ENCODE data around the gene CASZ1. TPM values are rescaled to one million over a fixed set of nuclear protein-coding genes. Genes with fewer than 3 reads are reported as not detected.
A peak's percentile ranks its signal among the peaks of the same experiment; 100 is the strongest.

The CASZ1 gene
- total RNA-seq, 4 donors from 2014 or later: 106 to 229 (median 160) TPM

DNA sequence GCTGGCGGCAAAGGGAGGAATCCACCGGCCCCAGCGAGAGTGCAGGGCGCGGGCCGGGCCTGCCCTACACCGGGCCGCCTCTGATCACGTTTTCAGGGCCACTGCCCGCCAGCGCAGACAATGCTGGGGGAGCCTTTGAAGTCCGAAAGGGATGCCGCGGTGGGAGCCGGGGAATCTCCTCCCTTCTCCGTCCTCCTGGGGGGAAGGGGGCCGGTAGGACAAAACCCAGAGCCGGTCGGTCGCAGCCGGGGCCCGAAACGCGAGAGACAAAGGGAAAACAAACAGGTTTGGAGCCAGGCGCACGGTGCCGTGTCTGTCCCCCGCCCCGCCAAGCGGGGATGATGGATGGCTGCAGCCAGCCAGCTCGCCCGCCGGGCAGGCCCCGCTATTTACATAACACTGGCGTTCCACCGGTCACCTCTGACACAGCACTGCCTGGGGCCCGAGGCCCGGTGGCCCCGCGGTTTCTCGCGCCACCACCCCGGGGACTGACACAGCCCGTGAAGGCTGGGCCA lies 92.0 kb downstream of the CASZ1 start:
- Histone ChIP-seq H3K4me3 (no peak overlapping the region), H3K27me3 (peaks cover 7% of the 10 kb centered on the region), H3K9me3 (no peaks in the 10 kb centered on the region), H3K36me3 (peaks cover 12% of the 10 kb centered on the region), H3K4me1 (peaks cover 18% of the 10 kb centered on the region), H3K27ac (no peak overlapping the region)
- TF ChIP-seq POLR2AphosphoS5 (IDR thresholded peaks at IDR 0.05) (no peak), CTCF (IDR thresholded peaks at IDR 0.05) (no peak), EP300 (IDR thresholded peaks at IDR 0.05) (no peak), POLR2A (IDR thresholded peaks at IDR 0.05) (no peak)
- no peak for DNase-seq (ENCODE audit: low spot score in 2 of 2)
- 77% methylated on average over 41 of the region's 44 CpGs for WGBS

DNA sequence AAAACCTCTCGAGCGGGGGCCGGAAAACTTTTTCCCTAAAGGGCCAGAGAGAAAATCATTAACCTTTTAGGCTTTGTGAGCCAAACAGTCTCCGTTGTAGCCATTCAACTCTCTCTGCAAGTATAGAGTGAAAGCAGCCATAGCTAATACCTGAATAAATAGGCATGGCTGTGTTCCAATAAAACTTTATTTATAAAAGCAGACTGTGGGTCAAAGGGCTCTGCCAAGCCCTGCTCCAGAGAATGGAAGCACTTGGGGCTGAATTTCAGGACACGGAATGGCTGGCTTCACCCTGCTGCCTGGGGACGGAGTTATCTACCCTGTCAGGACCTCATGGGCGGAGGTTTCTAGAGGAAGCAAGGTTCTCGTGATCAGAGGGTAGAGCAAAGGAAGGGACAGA lies 92.7 kb downstream of the CASZ1 start:
- DNase-seq (ENCODE audit: low spot score in 2 of 2): no peak
- no peak for TF ChIP-seq CTCF (IDR thresholded peaks at IDR 0.05)
- no peak for TF ChIP-seq POLR2AphosphoS5 (IDR thresholded peaks at IDR 0.05)
- no peak for TF ChIP-seq EP300 (IDR thresholded peaks at IDR 0.05)
- no peak for TF ChIP-seq POLR2A (IDR thresholded peaks at IDR 0.05)
- Histone ChIP-seq H3K36me3 (peaks cover 12% of the 10 kb centered on the region), H3K4me3 (no peak overlapping the region), H3K9me3 (no peaks in the 10 kb centered on the region), H3K27me3 (peaks cover 7% of the 10 kb centered on the region), H3K4me1 (peaks cover 21% of the 10 kb centered on the region), H3K27ac (no peak overlapping the region)
- WGBS: 85% methylated on average over 8 of the region's 8 CpGs

DNA sequence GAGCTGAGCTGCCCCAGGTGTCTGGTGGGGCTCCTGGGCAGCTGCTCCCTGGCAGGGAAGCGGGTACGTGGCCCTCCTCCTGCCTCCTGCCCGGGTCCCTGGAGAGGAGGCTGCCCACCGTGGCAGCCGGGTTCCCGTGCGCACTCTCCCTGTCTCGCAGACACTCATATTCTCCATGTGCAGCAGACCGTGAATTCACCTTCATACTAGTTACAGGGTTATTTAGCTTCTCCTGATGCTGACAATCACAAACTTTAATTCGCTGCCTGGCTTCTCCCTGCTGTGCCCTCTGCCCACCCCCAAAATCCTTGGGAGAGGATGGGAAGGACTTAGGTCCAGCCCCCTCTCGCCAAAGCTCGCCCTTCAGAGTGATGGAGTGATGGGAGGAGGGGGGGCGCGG lies 95.3 kb downstream of the CASZ1 start:
- no peak overlapping the region for H3K4me3 ChIP-seq
- TF ChIP-seq CTCF (IDR thresholded peaks at IDR 0.05) (no peak), POLR2AphosphoS5 (IDR thresholded peaks at IDR 0.05) (no peak), POLR2A (IDR thresholded peaks at IDR 0.05) (no peak), EP300 (IDR thresholded peaks at IDR 0.05) (no peak)
- H3K4me1 ChIP-seq: peaks cover 45% of the 10 kb centered on the region
- peaks cover 12% of the 10 kb centered on the region for H3K36me3 ChIP-seq
- peak overlapping the region; percentile 92 for H3K27ac ChIP-seq
- no peak for DNase-seq (ENCODE audit: low spot score in 2 of 2)
- 92% methylated on average over 14 of the region's 14 CpGs for WGBS
- peaks cover 3% of the 10 kb centered on the region for H3K27me3 ChIP-seq
- no peaks in the 10 kb centered on the region for H3K9me3 ChIP-seq

GRCh38 chr1:10699470-10699835 lies 97.0 kb downstream of the CASZ1 start:
- no peak for TF ChIP-seq POLR2AphosphoS5 (IDR thresholded peaks at IDR 0.05)
- TF ChIP-seq CTCF (IDR thresholded peaks at IDR 0.05): no peak
- no peak for TF ChIP-seq POLR2A (IDR thresholded peaks at IDR 0.05)
- TF ChIP-seq EP300 (IDR thresholded peaks at IDR 0.05): no peak
- H3K27me3 ChIP-seq: no peaks in the 10 kb centered on the region
- peak overlapping the region; percentile 92 for H3K27ac ChIP-seq
- H3K4me3 ChIP-seq: peak overlapping the region; percentile 28
- DNase-seq (ENCODE audit: low spot score in 2 of 2): no peak
- WGBS: 53% methylated on average over 7 of the region's 7 CpGs
- peaks cover 58% of the 10 kb centered on the region for H3K4me1 ChIP-seq
- H3K36me3 ChIP-seq: peaks cover 6% of the 10 kb centered on the region
- no peaks in the 10 kb centered on the region for H3K9me3 ChIP-seq

- DNase-seq (ENCODE audit: low spot score in 2 of 2): no peak
- peaks cover 3% of the 10 kb centered on the region for H3K36me3 ChIP-seq
- peak overlapping the region; percentile 28 for H3K4me3 ChIP-seq
- no peaks in the 10 kb centered on the region for H3K9me3 ChIP-seq
- no peaks in the 10 kb centered on the region for H3K27me3 ChIP-seq
- H3K27ac ChIP-seq: peak overlapping the region; percentile 92
- peaks cover 58% of the 10 kb centered on the region for H3K4me1 ChIP-seq
- no peak for TF ChIP-seq POLR2A (IDR thresholded peaks at IDR 0.05)
- TF ChIP-seq CTCF (IDR thresholded peaks at IDR 0.05): no peak
- no peak for TF ChIP-seq POLR2AphosphoS5 (IDR thresholded peaks at IDR 0.05)
- TF ChIP-seq EP300 (IDR thresholded peaks at IDR 0.05): no peak
- WGBS: 49% methylated on average over 14 of the region's 14 CpGs
These were observed 97.5 kb downstream of the CASZ1 start for GRCh38 chr1:10698726-10699469.
